ENCODE measurements around the gene ELK3. TPM values are rescaled to one million over a fixed set of nuclear protein-coding genes. Genes with fewer than 3 reads are reported as not detected.

Gene ELK3
- total and polyA plus RNA-seq, 2 of the 8 experiments (the other 6 are each of a cell fraction or from before 2014, with no cell fraction given), result 3.5 to 14.3 TPM

DNA sequence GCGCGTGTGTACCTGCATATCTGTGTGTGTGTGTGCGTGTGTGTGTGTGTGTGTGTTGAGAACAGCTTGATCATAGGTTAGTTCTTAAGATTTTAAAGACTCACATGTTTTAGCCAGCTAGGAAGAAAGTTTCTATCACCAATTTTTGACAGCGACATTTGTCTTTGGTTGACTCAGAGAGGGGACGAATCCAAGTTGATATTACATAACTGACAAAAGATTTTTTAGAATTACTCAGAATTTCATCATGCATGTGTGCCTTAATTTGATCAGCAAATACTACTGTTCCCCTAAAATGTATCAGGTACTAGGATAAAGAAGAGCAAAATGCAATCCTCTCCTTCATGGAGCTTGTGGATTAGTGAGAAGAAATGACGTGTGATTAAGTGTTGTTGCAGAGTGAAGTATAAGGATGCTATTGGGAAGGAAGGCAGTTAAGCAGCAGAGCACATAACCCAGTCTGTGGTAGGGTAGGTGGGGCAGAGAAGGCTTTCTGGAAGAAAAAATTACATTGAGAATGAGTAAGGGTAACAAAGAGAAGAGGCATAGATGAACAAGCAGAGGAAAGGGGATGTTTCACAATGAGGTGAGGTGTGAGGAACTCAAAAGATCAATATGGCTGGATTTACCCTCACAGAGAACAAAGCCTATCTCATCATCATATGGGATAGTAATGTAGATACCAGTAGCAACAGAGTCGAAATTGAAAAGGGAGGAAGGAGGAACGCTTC is 77.5 kb downstream of the ELK3 start:
- no peak for TF ChIP-seq HDAC6 (IDR thresholded peaks at IDR 0.05; ENCODE audit: low read depth, low read length)
- no peak for TF ChIP-seq ZNF274 (IDR thresholded peaks at IDR 0.05; ENCODE audit: borderline replicate concordance, extremely low read depth, low read length)
- H2BK120ac ChIP-seq (replicated peaks; ENCODE audit: low read depth, low read length), result no peak overlapping the region
- no peak overlapping the region for H3K4me2 ChIP-seq (ENCODE audit: insufficient read depth in 1 of 2, low read depth in 2 of 2, low read length in 2 of 2)
- FAIRE-seq (no peak), DNase-seq (ENCODE audit: low read depth in 1 of 2, low spot score in 2 of 2) (no peak)
- H3K36me3 ChIP-seq (ENCODE audit: control insufficient read depth in 2 of 4, insufficient read depth in 4 of 4, low read length in 3 of 4), result peaks cover 0 to 3% (median 0%) of the 10 kb centered on the region in 4 experiments; a peak in 1 of 8 replicates
- H3K9ac ChIP-seq (replicated peaks in 1 of 4; ENCODE audit: extremely low read depth in 1 of 4, low read depth in 3 of 4, low read length in 3 of 4), result no peak overlapping the region
- no peaks in the 10 kb centered on the region for H3K79me2 ChIP-seq (ENCODE audit: control insufficient read depth in 1 of 2, insufficient read depth in 2 of 2, low read length in 2 of 2)
- H2BK5ac ChIP-seq (ENCODE audit: low read depth, low read length), result no peak overlapping the region
- H3K56ac ChIP-seq (replicated peaks; ENCODE audit: insufficient read length, low read depth, low read length), result no peak overlapping the region
- no peak overlapping the region for H2BK15ac ChIP-seq (ENCODE audit: low read length)
- no peak overlapping the region for H3K14ac ChIP-seq (ENCODE audit: insufficient read length)
- H4K8ac ChIP-seq (ENCODE audit: extremely low read depth, insufficient read depth, low read length), result no peak overlapping the region
- H3K23ac ChIP-seq (ENCODE audit: insufficient read length), result no peak overlapping the region
- H3K9me3 ChIP-seq (ENCODE audit: insufficient read depth in 2 of 2, low read depth in 1 of 2, low read length in 1 of 2), result no peaks in the 10 kb centered on the region
- H2BK12ac ChIP-seq (ENCODE audit: low read depth, low read length), result no peak overlapping the region
- no peaks in the 10 kb centered on the region for H4K20me1 ChIP-seq (replicated peaks in 1 of 2; ENCODE audit: control insufficient read depth in 1 of 2, insufficient read depth in 2 of 2, low read length in 2 of 2)
- 82% methylated on average over 8 of the region's 8 CpGs; no CpG with 5 or more reads in 1 of the 2 experiments for WGBS, 2 experiments (ENCODE audit: extremely low coverage in 1 of 2, insufficient coverage in 1 of 2, insufficient read length in 1 of 2, insufficient replicate concordance in 2 of 2, low coverage in 1 of 2, low lambda C conversion rate in 2 of 2, missing lambda C conversion rate in 1 of 2)
- no peaks in the 10 kb centered on the region; the same call in 1 of the 2 replicates for H3K23me2 ChIP-seq (ENCODE audit: low read depth, low read length)
- H4K5ac ChIP-seq (ENCODE audit: insufficient read length, low read depth, low read length), result no peak overlapping the region
- H3K27me3 ChIP-seq (replicated peaks in 1 of 4; ENCODE audit: control insufficient read depth in 3 of 4, extremely low read depth in 1 of 4, insufficient read depth in 3 of 4, low read length in 3 of 4), result no peaks in the 10 kb centered on the region
- no peak overlapping the region for H2BK20ac ChIP-seq (ENCODE audit: low read length)
- no peak overlapping the region for H2AK5ac ChIP-seq (ENCODE audit: low read depth, low read length)
- no peak overlapping the region for H3K18ac ChIP-seq (ENCODE audit: extremely low read depth, low read length)
- H2AFZ ChIP-seq (ENCODE audit: low read length), result no peak overlapping the region
- H3K79me1 ChIP-seq (ENCODE audit: low read depth, low read length), result no peaks in the 10 kb centered on the region
- no peaks in the 10 kb centered on the region for H3K4me1 ChIP-seq (replicated peaks in 1 of 4; ENCODE audit: control insufficient read depth in 3 of 4, insufficient read depth in 4 of 4, low read length in 3 of 4)
- ChIA-PET CTCF (ENCODE audit: partially characterized antibody) (interaction anchor here (0.8 to 2.5 kb wide), 4 partner anchors 10 to 32 kb away, joined by 3 to 7 read pairs (median 4); no protein-coding TSS in a partner anchor), POLR2A (ENCODE audit: partially characterized antibody) (interaction anchor here (1.7 kb wide), 1 partner anchor 16 kb away, joined by 3 read pairs; no protein-coding TSS in a partner anchor)
- H3K4ac ChIP-seq (replicated peaks; ENCODE audit: insufficient read length, low read depth, low read length), result no peak overlapping the region
- H3K27ac ChIP-seq (ENCODE audit: low read depth, low read length), result no peak overlapping the region
- H3K4me3 ChIP-seq (ENCODE audit: extremely low read depth in 1 of 4, insufficient read depth in 2 of 4, low read depth in 3 of 4, low read length in 4 of 4), result no peak overlapping the region
- H4K91ac ChIP-seq (replicated peaks; ENCODE audit: insufficient read length, low read length), result no peak overlapping the region
